VCaP (cell line): Measurements from ENCODE around the gene SYK.

ENCODE experiments used
- H3K27ac ChIP-seq: fragments of 450-650 bp; 2 replicates; pipeline ENCODE4 v1.5.1; 2017
- TF ChIP-seq, protein P1 (sequence below): fragments of 450-650 bp; conservative IDR thresholded peaks from 2 replicates; pipeline ENCODE4 v1.5.1; 2017; ENCODE audit warnings: mild to moderate bottlenecking, moderate library complexity

Gene SYK

DNA sequence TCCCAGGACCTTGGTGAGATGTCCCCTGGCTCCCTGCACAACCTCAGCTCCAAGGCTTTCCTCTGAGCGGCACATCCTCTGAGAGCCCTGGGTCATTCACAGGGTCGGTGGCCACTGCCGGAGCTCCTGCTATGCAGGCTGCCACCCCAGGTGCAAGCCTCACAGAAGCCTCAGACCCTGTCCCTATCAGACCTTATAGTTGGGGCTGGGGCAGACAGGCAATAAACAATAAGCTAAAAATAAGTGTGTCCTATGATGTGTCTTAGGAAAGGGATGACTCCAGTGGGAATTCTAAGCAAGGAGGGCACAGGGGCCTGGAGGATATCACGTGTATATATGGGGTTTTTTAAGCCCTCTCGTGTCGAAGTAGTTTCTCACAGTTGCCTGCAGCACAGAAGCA, 91.3 kb downstream of the SYK start:
- TF ChIP-seq, protein P1, sequence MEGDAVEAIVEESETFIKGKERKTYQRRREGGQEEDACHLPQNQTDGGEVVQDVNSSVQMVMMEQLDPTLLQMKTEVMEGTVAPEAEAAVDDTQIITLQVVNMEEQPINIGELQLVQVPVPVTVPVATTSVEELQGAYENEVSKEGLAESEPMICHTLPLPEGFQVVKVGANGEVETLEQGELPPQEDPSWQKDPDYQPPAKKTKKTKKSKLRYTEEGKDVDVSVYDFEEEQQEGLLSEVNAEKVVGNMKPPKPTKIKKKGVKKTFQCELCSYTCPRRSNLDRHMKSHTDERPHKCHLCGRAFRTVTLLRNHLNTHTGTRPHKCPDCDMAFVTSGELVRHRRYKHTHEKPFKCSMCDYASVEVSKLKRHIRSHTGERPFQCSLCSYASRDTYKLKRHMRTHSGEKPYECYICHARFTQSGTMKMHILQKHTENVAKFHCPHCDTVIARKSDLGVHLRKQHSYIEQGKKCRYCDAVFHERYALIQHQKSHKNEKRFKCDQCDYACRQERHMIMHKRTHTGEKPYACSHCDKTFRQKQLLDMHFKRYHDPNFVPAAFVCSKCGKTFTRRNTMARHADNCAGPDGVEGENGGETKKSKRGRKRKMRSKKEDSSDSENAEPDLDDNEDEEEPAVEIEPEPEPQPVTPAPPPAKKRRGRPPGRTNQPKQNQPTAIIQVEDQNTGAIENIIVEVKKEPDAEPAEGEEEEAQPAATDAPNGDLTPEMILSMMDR = no peak
- no peak overlapping the region for H3K27ac ChIP-seq

GRCh38 chr9:90893706-90894105, 92.1 kb downstream of the SYK start:
- TF ChIP-seq, protein P1 = no peak
- no peak overlapping the region; the same call in 1 of the 2 replicates for H3K27ac ChIP-seq

GRCh38 chr9:90894986-90895687, 93.5 kb downstream of the SYK start:
- peak overlapping the region; percentile 86 for H3K27ac ChIP-seq
- TF ChIP-seq, protein P1 = peak; percentile 70

- peak overlapping the region; percentile 86 for H3K27ac ChIP-seq
- TF ChIP-seq, protein P1 = no peak
These were observed 94.2 kb downstream of the SYK start for GRCh38 chr9:90895786-90896185.

DNA sequence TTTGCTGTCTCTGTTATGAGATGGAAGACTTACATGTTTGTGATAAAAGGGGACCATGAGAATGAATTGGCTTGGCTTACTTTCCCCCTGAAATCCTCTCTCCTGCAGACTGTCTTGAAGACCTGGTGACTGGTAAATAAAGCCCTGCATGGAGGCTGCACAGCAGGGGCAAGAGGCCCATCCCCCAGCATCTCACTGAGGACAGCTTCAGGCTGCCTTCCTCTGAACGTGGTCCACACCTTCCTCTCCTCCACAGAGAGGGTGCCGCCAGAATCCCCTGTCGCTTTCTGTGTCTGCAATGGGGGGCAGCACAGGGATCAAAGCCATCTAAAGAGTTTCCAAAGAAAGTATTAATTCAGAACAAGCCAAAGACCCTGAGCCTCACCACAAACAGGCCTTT, 94.6 kb downstream of the SYK start:
- peak overlapping the region; percentile 86 for H3K27ac ChIP-seq
- TF ChIP-seq, protein P1 = no peak

DNA sequence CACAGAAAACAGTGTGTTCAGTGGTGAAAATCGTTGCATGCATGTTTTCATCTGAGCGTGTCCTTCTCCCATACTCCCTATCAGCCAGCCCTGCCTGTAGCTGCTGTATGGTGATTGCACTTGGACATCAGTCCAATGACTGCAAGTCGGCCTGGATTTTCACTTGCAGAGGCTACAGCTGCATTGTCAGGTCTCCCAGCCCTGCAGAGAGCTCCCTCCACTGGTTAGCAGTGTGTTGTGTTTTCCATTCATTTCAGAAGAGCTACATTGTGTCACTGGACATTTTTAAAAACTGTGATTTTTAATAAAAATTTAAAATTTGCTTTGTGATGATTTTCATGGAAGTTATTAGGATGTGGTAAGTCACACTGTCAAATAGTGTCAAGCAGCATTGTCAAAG, 96.6 kb downstream of the SYK start:
- TF ChIP-seq, protein P1 = peak; percentile 52
- H3K27ac ChIP-seq = no peak overlapping the region

GRCh38 chr9:90899287-90899686, 97.7 kb downstream of the SYK start:
- H3K27ac ChIP-seq = no peak overlapping the region
- TF ChIP-seq, protein P1 = no peak
